Esophagus muscularis mucosa (tissue), 4 donors: ENCODE measurements around the gene PDK2.

ENCODE experiments used
- EP300 ChIP-seq: sonication (generic); formaldehyde crosslinking; IDR thresholded peaks from one replicate; pipeline ENCODE4 v1.6.1; 2017; ENCODE audit warnings: antibody characterized with exemption
- POLR2A ChIP-seq: fragments of 450-650 bp; IDR thresholded peaks from one replicate; pipeline ENCODE4 v1.6.1; 2017; ENCODE audit warnings: antibody characterized with exemption, moderate library complexity, mild to moderate bottlenecking, low read depth
- POLR2AphosphoS5 ChIP-seq, 2 donors: sonication (generic); formaldehyde crosslinking; IDR thresholded peaks; one replicate each; pipeline ENCODE4 v1.6.1; 2017; ENCODE audit warnings: antibody characterized with exemption in 2 of 2
- TF ChIP-seq, protein P1 (sequence below), 3 experiments: fragments of 200-600 bp in 2 of 3; fragments of 450-650 bp in 1 of 3; sonication (generic) in 2 of 3; IDR thresholded peaks; one replicate each; pipeline ENCODE4 v1.5.1; 2017 to 2019; ENCODE audit warnings: antibody characterized with exemption in 3 of 3, mild to moderate bottlenecking in 2 of 3, moderate library complexity in 1 of 3

DNA sequence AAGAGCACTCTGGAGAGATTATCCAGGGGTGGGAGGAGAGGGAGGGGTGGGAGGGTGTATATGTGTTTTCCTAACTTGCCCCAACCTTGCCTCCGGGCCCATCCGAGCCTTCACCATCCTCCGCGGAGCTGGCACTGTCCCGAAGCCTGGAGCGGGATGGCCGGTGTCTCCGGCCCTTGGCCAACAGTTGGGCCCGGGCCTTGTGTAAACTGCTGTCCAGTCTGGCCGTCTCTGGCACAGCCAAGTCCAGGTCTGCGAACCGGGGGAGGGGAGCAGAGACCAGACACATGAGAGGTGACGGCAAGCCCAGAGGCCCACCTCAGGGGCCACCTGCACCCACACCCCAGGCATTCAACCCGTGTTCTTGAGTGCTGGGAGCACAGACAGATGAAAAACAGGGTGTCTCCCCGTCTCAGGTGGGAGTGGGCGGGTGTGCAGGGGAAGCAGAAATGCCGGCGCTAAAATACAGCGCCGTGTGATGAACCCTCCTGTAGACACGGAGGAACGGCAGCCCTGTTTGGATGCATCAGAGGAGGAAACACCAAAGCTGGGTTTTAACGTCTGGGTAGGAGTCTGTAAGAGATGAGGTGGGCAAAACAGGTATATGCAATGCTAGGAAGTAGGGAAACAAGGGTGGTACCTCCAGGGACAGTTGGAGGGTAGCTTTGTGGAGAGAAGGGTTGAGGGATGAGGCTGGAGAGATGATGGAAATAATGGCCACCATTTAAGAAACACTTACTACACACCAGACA is 23.1 kb downstream of the PDK2 start:
- TF ChIP-seq, protein P1, sequence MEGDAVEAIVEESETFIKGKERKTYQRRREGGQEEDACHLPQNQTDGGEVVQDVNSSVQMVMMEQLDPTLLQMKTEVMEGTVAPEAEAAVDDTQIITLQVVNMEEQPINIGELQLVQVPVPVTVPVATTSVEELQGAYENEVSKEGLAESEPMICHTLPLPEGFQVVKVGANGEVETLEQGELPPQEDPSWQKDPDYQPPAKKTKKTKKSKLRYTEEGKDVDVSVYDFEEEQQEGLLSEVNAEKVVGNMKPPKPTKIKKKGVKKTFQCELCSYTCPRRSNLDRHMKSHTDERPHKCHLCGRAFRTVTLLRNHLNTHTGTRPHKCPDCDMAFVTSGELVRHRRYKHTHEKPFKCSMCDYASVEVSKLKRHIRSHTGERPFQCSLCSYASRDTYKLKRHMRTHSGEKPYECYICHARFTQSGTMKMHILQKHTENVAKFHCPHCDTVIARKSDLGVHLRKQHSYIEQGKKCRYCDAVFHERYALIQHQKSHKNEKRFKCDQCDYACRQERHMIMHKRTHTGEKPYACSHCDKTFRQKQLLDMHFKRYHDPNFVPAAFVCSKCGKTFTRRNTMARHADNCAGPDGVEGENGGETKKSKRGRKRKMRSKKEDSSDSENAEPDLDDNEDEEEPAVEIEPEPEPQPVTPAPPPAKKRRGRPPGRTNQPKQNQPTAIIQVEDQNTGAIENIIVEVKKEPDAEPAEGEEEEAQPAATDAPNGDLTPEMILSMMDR (IDR thresholded peaks at IDR 0.05) = no peak
- peak in 1 of 2 donors; percentile 21 for TF ChIP-seq POLR2AphosphoS5 (IDR thresholded peaks at IDR 0.05)
- TF ChIP-seq POLR2A = no peak
- no peak for TF ChIP-seq EP300
